ENCODE data around the gene ERC1. TPM values are rescaled to one million over a fixed set of nuclear protein-coding genes. Genes with fewer than 3 reads are reported as not detected.
A peak's percentile ranks its signal among the peaks of the same experiment; 100 is the strongest.

Gene ERC1
- total and polyA plus RNA-seq, 2 donors (not counting 3 experiments of a cell fraction or from before 2014, with no cell fraction given), result 11.7 to 66.1 TPM

GRCh38 chr12:992647-993046, 1.6 kb downstream of the ERC1 start:
- CTCF ChIA-PET, result interaction anchor here (1.1 to 6.6 kb wide), 4 partner anchors 11 to 100 kb away, joined by 3 to 66 read pairs (median 14); partner anchors contain the start of gene RAD52
- no peak for FAIRE-seq
- BruUV-seq (replicated peaks), result no TSS peak

More at GRCh38 chr12:992647-993046, 1.6 kb downstream of the ERC1 start:
- Histone ChIP-seq H3K4me3 (replicated peaks in 1 of 3; ENCODE audit: insufficient read depth in 1 of 3, low read depth in 1 of 3, low read length in 3 of 3) (no peak overlapping the region), H3K9me3 (replicated peaks; ENCODE audit: control insufficient read depth, insufficient read depth, low read length) (no peaks in the 10 kb centered on the region), H4K20me1 (replicated peaks; ENCODE audit: control insufficient read depth, extremely low read depth, insufficient read depth, low read length) (no peaks in the 10 kb centered on the region), H3K4me2 (ENCODE audit: insufficient read depth, low read length) (peak overlapping the region; percentile 65), H3K27ac (ENCODE audit: insufficient read depth, low read depth, low read length) (no peak overlapping the region), H3K79me2 (ENCODE audit: control insufficient read depth, insufficient read depth, low read length) (peaks cover 37% of the 10 kb centered on the region), H3K27me3 (ENCODE audit: control insufficient read depth in 2 of 2, insufficient read depth in 2 of 2, low read length in 2 of 2) (no peaks in the 10 kb centered on the region), H2AFZ (ENCODE audit: low read depth, low read length) (no peak overlapping the region), H3K4me1 (ENCODE audit: control insufficient read depth, extremely low read depth, insufficient read depth, low read length) (peaks cover 25% of the 10 kb centered on the region), H3K9ac (replicated peaks; ENCODE audit: extremely low read depth, insufficient read depth, low read length) (no peak overlapping the region), H3K9me1 (replicated peaks; ENCODE audit: control insufficient read depth, extremely low read depth, insufficient read depth, low read length) (no peaks in the 10 kb centered on the region), H3K36me3 (ENCODE audit: control insufficient read depth in 2 of 2, extremely low read depth in 1 of 2, insufficient read depth in 2 of 2, low read length in 2 of 2) (no peaks in the 10 kb centered on the region)
- DNase-seq (ENCODE audit: low read depth, low spot score), result no peak
- TF ChIP-seq JUN (IDR thresholded peaks at IDR 0.05; ENCODE audit: borderline replicate concordance, insufficient read depth, insufficient read length, low read depth) (no peak), POLR2A (IDR thresholded peaks at IDR 0.05; ENCODE audit: low read depth, low read length) (no peak), POLR2AphosphoS5 (IDR thresholded peaks at IDR 0.05; ENCODE audit: insufficient read depth, low read depth, low read length) (no peak), CTCF (IDR thresholded peaks at IDR 0.05; ENCODE audit: extremely low read depth in 1 of 2, insufficient read depth in 1 of 2, low read depth in 1 of 2, low read length in 2 of 2) (no peak), EZH2 (IDR thresholded peaks at IDR 0.05; ENCODE audit: borderline replicate concordance, low read depth, low read length, severe bottlenecking) (no peak), GATA2 (IDR thresholded peaks at IDR 0.05; ENCODE audit: insufficient read depth, insufficient read length, low read depth, low read length) (no peak), MYC (IDR thresholded peaks at IDR 0.05; ENCODE audit: low read depth, low read length) (no peak), FOS (IDR thresholded peaks at IDR 0.05; ENCODE audit: borderline replicate concordance, insufficient read depth, low read length) (no peak)
- TF ChIP-seq, protein P1, sequence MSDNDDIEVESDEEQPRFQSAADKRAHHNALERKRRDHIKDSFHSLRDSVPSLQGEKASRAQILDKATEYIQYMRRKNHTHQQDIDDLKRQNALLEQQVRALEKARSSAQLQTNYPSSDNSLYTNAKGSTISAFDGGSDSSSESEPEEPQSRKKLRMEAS (IDR thresholded peaks at IDR 0.05; ENCODE audit: insufficient read depth, insufficient read length), result no peak
- dilution Hi-C loops (cut with MboI; ENCODE audit: extremely low pct_ligation_motif_present, low sequenced_read_pairs), result no loop called here
- POLR2A ChIA-PET, result interaction anchor here (0.5 to 2.3 kb wide), 2 partner anchors 17 to 101 kb away, joined by 5 read pairs; no protein-coding TSS in a partner anchor
- intact Hi-C loops (cut with micrococcal nuclease), result loop anchor here (5.0 kb wide), 2 partner anchors 100 to 350 kb away; no protein-coding TSS in a partner anchor
